Caco-2 (cell line): ENCODE measurements around the gene TCF12. TPM values are rescaled to one million over a fixed set of nuclear protein-coding genes. Genes with fewer than 3 reads are reported as not detected.

ENCODE experiments used
- BruUV-seq: library from RNA; stranded (reverse); fragments of 400-500 nt; replicated peaks from 2 replicates; lab custom pipeline; 2021; lab: Mats Ljungman, UMichigan
- CTCF ChIA-PET: fragments of 300-600 bp; sonication (Branson Sonifier 250); formaldehyde crosslinking; loops from one replicate; lab custom pipeline; 2022; ENCODE audit warnings: antibody characterized with exemption; lab: Charles Lee
- POLR2A ChIA-PET: fragments of 300-600 bp; sonication (Branson Sonifier 250); formaldehyde crosslinking; loops from one replicate; lab custom pipeline; 2022; ENCODE audit warnings: antibody characterized with exemption; lab: Charles Lee
- DNase-seq, 2 experiments: peaks; one replicate each; pipeline versions ENCODE4 v3.0.0 to v3.0.0-alpha.2; 2020 to 2022
- H3K27me3 ChIP-seq: replicated peaks from 2 replicates; pipeline ENCODE4 v1.6.0; 2011; ENCODE audit warnings: low read length; ENCODE audit not compliant: control insufficient read depth, insufficient read depth
- H3K36me3 ChIP-seq: 2 replicates; pipeline ENCODE4 v1.5.1; 2011; ENCODE audit warnings: low read length; ENCODE audit not compliant: control insufficient read depth, insufficient read depth
- H3K4me1 ChIP-seq: fragments of 250-450 bp; sonication (Bioruptor Pico); 2 replicates; pipeline ENCODE4 v1.5.1; 2020; ENCODE audit warnings: mild to moderate bottlenecking
- H3K4me3 ChIP-seq: 2 replicates; pipeline ENCODE4 v1.5.1; 2011; ENCODE audit warnings: low read depth, mild to moderate bottlenecking, control low read depth, low read length
- H3K9me3 ChIP-seq: fragments of 250-450 bp; sonication (Bioruptor Pico); 2 replicates; pipeline ENCODE4 v1.5.1; 2020; ENCODE audit warnings: mild to moderate bottlenecking, moderate library complexity
- H3K27ac Mint-ChIP-seq: one replicate; pipeline ENCODE4 v1.8.0; 2022; ENCODE audit warnings: mixed read lengths; ENCODE audit not compliant: unreplicated experiment
- H3K27me3 Mint-ChIP-seq: one replicate; pipeline ENCODE4 v1.8.0; 2022; ENCODE audit warnings: mixed read lengths; ENCODE audit not compliant: insufficient read depth, unreplicated experiment
- H3K36me3 Mint-ChIP-seq: one replicate; pipeline ENCODE4 v1.8.0; 2022; ENCODE audit warnings: mild to moderate bottlenecking, mixed read lengths; ENCODE audit not compliant: insufficient read depth, unreplicated experiment
- H3K4me1 Mint-ChIP-seq: one replicate; pipeline ENCODE4 v1.8.0; 2022; ENCODE audit warnings: low read depth, mixed read lengths; ENCODE audit not compliant: unreplicated experiment
- H3K4me3 Mint-ChIP-seq: one replicate; pipeline ENCODE4 v1.8.0; 2022; ENCODE audit warnings: mild to moderate bottlenecking, moderate library complexity, mixed read lengths; ENCODE audit not compliant: unreplicated experiment
- H3K9me3 Mint-ChIP-seq: one replicate; pipeline ENCODE4 v1.8.0; 2022; ENCODE audit warnings: mixed read lengths; ENCODE audit not compliant: unreplicated experiment
- intact Hi-C: fragments of 100-400 bp; cut with micrococcal nuclease; formaldehyde crosslinking; loops from one replicate; pipeline ENCODE4 v1.10.0; 2022; ENCODE audit not compliant: unreplicated experiment
- total RNA-seq: library from RNA; stranded (reverse); gene quantifications from 2 replicates; pipeline ENCODE4 v1.2.3, GENCODE V29; 2022
- TF ChIP-seq, protein P1 (sequence below), 2 experiments: fragments of 200-600 bp in 1 of 2; IDR thresholded peaks; 1 replicate in 1 of 2; 2 replicates in 1 of 2; pipeline versions ENCODE4 v1.5.1 to v1.8.0; 2011 to 2022; ENCODE audit warnings: antibody characterized with exemption in 1 of 2, control low read depth in 1 of 2, inconsistent platforms in 1 of 2, low read depth in 1 of 2, low read length in 1 of 2, mild to moderate bottlenecking in 1 of 2, moderate library complexity in 1 of 2; ENCODE audit not compliant: insufficient read depth in 1 of 2, severe bottlenecking in 1 of 2, unreplicated experiment in 1 of 2

Gene TCF12
- total RNA-seq, 1 experiment from 2014 or later, result 64.4 TPM

DNA sequence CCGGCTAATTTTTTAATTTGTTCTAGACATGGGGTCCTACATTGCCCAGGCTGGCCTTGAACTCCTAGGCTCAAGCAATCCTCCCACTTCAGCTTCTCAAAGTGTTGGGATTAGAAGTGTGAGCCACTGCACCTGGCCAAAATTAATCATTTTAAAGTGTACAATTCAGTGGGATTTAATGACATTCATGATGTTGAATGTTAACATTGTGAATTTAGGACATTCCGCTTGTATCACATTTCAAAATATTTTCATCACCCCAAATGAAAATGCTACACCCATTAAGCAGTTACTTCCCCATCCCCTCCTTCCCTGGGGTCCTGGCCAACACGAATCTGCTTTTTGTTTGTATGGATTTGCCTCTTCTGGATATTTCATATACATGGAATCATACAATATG is 395.8 kb downstream of the TCF12 start:
- H3K27ac Mint-ChIP-seq, result no peak overlapping the region
- DNase-seq, result no peak
- Histone ChIP-seq H3K9me3 (no peaks in the 10 kb centered on the region), H3K4me3 (no peak overlapping the region), H3K36me3 (no peaks in the 10 kb centered on the region), H3K4me1 (peaks cover 19% of the 10 kb centered on the region), H3K27me3 (no peaks in the 10 kb centered on the region)
- peaks cover 24% of the 10 kb centered on the region for H3K4me1 Mint-ChIP-seq
- H3K9me3 Mint-ChIP-seq, result no peaks in the 10 kb centered on the region
- H3K27me3 Mint-ChIP-seq, result no peaks in the 10 kb centered on the region
- POLR2A ChIA-PET, result no interaction called here
- intact Hi-C loops, result loop anchor here (5.0 kb wide), 1 partner anchor 167 kb away; no protein-coding TSS in a partner anchor
- TF ChIP-seq, protein P1, sequence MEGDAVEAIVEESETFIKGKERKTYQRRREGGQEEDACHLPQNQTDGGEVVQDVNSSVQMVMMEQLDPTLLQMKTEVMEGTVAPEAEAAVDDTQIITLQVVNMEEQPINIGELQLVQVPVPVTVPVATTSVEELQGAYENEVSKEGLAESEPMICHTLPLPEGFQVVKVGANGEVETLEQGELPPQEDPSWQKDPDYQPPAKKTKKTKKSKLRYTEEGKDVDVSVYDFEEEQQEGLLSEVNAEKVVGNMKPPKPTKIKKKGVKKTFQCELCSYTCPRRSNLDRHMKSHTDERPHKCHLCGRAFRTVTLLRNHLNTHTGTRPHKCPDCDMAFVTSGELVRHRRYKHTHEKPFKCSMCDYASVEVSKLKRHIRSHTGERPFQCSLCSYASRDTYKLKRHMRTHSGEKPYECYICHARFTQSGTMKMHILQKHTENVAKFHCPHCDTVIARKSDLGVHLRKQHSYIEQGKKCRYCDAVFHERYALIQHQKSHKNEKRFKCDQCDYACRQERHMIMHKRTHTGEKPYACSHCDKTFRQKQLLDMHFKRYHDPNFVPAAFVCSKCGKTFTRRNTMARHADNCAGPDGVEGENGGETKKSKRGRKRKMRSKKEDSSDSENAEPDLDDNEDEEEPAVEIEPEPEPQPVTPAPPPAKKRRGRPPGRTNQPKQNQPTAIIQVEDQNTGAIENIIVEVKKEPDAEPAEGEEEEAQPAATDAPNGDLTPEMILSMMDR (IDR thresholded peaks at IDR 0.05; ENCODE audit: insufficient read depth in 1 of 2, low read depth in 1 of 2, low read length in 1 of 2, severe bottlenecking in 1 of 2, unreplicated experiment in 1 of 2), result no peak
- H3K4me3 Mint-ChIP-seq, result no peak overlapping the region
- CTCF ChIA-PET, result no interaction called here
- no peaks in the 10 kb centered on the region for H3K36me3 Mint-ChIP-seq
- no TSS peak for BruUV-seq

DNA sequence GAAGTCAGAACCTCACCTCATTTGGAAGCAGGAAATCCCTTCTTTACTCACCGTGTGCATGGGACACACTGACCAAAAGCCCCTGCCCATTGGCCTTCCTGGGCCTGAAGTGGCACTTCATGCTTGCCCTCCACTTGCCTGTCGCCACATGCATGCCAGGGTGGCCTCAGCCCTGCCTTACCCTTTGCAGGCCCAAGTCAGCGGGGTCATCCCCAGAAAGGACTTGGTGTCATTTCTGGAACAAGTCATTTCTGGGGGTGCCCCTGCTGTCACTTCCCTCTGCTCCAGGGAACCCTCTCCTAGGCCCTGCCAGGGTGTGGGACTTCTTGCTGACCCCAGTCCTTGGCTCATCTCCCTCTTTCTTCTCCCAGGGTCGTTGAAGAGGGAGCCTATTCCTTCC is 398.0 kb downstream of the TCF12 start:
- H3K36me3 Mint-ChIP-seq, result no peaks in the 10 kb centered on the region
- POLR2A ChIA-PET, result no interaction called here
- TF ChIP-seq, protein P1 (IDR thresholded peaks at IDR 0.05; ENCODE audit: insufficient read depth in 1 of 2, low read depth in 1 of 2, low read length in 1 of 2, severe bottlenecking in 1 of 2, unreplicated experiment in 1 of 2), result no peak
- peaks cover 16% of the 10 kb centered on the region for H3K4me1 Mint-ChIP-seq
- no peak for DNase-seq
- no peak overlapping the region for H3K4me3 ChIP-seq
- BruUV-seq, result no TSS peak
- H3K9me3 Mint-ChIP-seq, result no peaks in the 10 kb centered on the region
- no peaks in the 10 kb centered on the region for H3K27me3 ChIP-seq
- H3K27me3 Mint-ChIP-seq, result no peaks in the 10 kb centered on the region
- H3K36me3 ChIP-seq, result no peaks in the 10 kb centered on the region
- peaks cover 17% of the 10 kb centered on the region for H3K4me1 ChIP-seq
- H3K4me3 Mint-ChIP-seq, result no peak overlapping the region
- intact Hi-C loops, result no loop called here
- CTCF ChIA-PET, result no interaction called here
- no peaks in the 10 kb centered on the region for H3K9me3 ChIP-seq
- H3K27ac Mint-ChIP-seq, result no peak overlapping the region

DNA sequence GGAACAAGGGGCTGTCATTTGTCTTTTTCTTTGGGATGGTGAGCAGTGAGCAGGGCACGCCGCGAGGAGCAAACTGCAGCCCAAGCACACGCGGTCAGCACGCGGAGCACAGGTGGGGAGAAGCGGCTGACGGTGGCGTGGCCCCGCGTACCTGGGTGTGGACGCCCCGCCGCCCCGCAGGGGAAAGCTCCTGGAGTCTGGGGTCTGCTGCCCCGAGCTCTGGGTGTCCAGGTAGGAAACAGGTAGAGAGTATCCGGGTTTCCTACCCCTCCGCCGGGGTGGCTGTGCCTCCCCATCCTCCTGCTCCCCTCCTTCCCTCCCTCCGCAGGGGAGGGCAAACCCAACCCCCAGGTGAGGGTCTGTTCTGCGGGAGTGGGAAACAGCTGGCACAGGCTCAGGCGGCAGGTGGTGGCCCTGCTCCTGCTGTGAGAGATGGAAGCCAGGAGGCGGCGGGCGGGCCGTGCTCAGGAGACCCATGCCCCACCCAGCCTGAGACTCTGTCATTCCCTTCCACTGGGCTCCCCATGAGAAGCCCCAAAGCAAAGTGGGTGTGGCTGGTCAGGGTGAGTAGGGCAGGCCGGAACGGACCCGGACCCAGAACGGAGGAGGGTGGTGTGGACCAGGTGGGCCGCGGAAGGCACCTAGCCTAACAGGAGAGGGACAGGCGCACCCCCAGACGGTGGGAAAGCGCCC is 400.9 kb downstream of the TCF12 start:
- Mint-ChIP-seq H3K27ac (no peak overlapping the region), H3K27me3 (no peaks in the 10 kb centered on the region), H3K4me1 (no peaks in the 10 kb centered on the region), H3K4me3 (no peak overlapping the region), H3K36me3 (no peaks in the 10 kb centered on the region), H3K9me3 (no peaks in the 10 kb centered on the region)
- Histone ChIP-seq H3K9me3 (no peaks in the 10 kb centered on the region), H3K36me3 (no peaks in the 10 kb centered on the region), H3K27me3 (no peaks in the 10 kb centered on the region), H3K4me1 (peaks cover 14% of the 10 kb centered on the region), H3K4me3 (no peak overlapping the region)
- intact Hi-C loops, result no loop called here
- ChIA-PET CTCF (no interaction called here), POLR2A (no interaction called here)
- TF ChIP-seq, protein P1 (IDR thresholded peaks at IDR 0.05; ENCODE audit: insufficient read depth in 1 of 2, low read depth in 1 of 2, low read length in 1 of 2, severe bottlenecking in 1 of 2, unreplicated experiment in 1 of 2), result no peak
- BruUV-seq, result no TSS peak
- no peak for DNase-seq
